NCI-H128 (cell line): ENCODE results near the gene ETV6.

Experiments
- DNase-seq: peaks from one replicate; lab custom pipeline; 2025; ENCODE audit not compliant: unreplicated experiment; lab: John Stamatoyannopoulos, UW

Gene ETV6

DNA sequence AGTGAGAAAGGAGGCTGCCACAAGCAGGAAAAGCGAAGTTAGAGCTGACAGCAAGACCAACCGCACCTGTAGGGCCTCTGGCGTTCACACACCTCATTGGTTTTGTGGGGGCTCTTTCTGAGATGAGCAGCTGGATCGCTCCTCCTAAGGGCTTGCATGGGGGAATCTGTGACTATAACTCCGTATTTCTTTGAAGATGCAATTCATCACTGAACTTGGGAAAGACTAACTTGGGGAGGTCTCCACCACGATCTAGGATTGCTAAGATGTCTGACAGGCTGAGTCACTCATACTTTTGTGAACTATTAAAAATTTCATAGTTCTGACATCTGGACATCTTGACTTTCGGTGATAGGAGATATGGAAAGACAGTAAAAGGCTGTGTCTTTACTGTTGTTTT lies 173.6 kb downstream of the ETV6 start:
- no peak for DNase-seq

DNA sequence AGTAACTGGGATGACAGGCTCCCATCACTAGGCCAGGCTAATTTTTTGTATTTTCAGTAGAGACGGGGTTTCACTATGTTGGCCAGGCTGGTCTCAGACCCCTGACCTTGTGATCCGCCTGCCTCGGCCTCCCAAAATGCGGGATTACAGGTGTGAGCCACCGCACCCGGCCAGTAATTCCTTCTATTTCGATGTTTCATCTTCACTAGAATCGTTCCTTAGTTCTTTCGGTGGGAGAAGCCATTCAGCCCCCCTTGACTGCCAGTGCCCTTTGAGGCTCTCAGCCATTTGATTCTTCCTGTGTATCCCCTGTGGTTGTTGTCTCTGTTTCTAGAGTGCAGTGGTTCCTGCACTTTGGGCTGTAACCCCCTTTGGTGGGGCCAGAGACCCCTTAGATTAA lies 174.1 kb downstream of the ETV6 start:
- DNase-seq = no peak

DNA sequence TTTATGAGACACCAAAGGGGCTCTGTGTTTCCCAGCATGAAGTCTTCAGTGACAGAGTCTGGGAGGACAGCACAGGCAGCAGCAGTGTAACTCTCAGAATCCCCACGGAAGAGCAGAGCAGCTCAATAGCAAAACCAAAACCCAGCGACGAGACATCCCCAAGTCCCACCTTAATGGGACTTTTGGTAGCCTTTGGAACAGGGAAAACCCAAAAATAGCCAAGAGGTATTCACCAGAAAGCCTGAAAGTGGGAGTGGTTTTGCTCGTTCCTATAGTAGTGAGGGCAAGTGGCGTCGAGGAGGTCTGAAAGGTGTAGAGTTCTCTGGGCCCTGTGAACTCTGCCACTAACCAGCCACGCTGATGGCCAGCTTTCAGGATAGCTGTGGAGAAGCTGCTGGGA lies 174.6 kb downstream of the ETV6 start:
- no peak for DNase-seq

DNA sequence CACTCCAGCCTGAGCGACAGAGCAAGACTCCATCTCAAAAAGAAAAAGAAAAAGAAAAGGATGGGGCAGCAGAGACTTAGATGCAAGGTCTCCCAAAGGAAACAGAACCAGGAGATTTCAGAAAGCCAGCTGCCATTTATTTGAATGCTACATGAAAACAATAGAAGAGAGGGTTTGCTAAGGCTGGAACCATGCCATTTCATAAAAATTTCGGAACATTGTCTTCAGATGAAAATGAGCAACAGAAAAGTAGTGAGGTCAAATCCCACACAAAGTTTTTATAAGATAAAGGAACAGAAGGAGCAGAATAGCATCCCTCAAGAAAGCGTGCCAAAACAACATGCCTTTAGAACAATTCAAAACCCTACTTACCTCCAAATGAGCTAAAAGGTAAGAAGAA lies 175.3 kb downstream of the ETV6 start:
- DNase-seq = no peak

DNA sequence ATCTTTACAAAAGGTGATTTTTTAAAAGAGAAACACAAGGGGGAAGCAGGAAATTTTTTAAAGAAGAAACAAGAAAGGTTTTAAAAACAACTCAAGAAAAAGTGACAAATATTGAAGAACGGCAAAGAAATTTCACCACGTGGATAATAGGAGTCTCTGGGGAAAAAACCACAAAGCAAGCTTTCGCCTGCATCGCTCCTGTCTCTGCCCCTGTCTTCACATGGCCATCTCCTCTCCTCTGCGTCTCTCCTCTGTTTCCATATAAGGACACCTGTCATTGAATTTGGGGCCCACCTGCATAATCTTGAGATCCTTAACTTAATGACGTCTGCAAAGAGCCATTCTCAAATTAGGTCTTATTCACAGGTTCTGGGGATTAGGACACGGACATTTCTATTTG lies 175.8 kb downstream of the ETV6 start:
- DNase-seq = no peak

DNA sequence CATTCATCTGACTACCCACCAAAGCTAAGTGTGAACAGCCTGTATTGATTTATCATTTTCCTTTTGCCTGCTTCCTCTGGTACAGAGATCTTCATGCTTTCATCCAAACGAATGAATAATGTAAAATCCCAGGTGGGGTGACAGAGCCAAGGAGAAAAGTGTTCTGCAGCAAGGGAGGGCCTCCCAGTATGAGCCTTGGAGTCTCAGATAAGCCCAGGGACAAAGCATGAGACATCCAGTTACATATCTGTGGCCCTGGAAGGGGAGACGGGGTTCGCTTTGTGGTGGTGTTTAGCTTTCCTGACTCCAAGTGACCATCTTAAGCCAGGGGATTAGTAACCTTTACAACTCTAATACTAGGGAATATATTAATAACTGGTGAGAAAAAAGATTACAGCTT lies 177.1 kb downstream of the ETV6 start:
- DNase-seq = no peak

DNA sequence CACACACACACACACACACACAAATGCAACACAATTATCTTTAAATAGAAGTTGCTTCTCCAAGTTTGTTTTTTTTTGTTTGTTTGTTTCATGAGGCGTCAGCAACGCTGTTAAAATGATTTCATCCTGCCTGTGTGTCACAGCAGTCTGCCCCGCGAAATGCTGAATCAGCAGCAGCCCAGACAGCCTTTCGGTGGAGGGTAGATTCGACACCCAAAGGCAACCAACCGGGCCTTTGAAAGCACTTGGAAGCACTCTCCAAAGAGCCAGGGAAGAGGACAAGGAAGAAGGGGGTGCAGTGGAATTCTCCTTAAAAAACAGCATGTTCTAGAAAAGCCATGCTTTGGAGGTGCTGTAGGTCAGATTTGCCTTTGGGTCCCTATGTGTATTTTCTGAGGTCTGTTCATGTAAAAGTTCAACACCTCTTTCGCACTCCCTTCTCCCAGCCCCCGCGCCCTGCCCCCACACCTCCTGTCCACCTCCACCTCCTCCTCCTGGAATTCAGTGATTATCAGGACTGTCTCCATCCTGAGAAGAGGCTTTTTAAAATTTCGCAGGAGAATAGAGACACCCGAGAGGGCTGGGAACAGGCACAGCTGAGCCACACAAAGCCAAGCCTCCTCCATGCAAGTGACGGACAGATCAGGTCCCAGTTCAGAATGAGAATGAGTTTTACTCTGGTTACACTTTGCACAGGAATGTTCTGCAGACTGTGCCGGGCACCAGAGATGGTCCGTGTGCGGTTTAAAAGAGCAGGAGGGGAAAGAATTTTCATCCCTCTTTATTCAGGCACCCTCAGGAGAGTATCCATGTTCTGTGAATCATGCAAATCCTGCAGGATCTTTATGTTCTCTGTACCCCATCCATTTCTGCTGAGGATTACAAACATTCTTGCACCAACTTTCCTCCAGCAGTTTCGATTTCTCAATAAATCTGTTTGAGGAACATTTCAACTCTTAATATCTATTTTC lies 177.9 kb downstream of the ETV6 start:
- DNase-seq = no peak

DNA sequence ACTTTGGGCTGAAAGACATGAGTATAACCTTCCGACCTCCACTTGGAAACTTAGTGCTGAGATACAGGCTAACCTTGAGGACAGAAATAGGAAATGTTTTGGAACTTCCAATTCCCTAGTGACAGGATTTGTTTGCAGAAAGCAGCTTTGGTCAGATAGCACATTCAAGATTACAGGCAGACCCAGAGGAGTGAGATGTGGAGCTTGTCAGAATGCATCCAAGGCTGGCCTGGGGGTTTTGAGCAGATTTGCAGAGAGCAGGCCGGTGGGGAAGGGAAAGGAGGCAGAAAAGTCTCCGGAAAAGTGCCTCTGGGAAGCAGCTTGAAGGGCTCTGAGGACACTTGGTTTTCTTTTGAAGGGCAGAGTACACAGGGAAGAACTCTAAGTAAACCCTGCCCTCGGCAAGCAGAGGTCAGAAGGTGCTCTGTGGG lies 180.3 kb downstream of the ETV6 start:
- DNase-seq = no peak

DNA sequence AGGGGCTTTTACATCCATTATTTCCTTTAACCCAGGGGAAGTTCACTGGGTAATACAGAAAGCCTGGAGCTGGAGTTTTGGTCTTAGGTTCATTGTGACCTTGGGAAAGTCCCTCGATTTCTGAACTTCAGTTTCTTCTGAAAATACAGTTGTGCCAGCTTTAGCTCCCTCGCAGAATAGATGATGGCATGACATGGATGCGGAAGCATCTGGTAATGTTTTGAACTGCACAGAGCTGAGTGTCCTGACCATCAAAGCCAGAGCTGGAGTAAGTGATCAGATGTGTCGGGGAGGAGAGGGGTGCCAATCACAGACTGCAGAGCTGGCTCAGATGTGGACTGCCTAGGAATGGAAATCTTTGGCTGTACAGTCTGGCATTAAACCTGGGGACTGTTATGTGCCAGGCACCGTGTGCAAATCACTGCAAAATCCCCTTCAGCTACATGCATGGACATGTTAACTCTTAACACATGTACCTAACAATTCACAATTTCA lies 180.9 kb downstream of the ETV6 start:
- DNase-seq = no peak

DNA sequence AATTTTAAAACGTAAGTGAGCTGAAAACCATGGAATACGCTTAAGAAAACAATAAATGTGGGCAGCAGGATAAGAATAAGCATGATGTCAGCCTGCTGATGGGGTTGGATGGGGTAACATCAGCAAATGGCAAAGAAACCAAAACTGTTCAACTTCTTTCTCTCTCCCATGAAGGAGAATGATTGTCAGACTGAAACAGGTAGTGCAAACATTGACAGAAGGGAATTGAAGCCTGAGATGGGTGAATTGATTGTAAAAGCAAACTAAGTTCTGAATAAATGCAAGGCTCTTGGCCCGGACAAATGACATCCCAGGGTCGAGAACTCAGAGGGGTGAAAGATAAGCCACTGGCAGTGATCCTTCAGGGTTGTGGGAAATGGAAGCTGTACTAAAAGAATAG lies 182.6 kb downstream of the ETV6 start:
- DNase-seq = no peak

DNA sequence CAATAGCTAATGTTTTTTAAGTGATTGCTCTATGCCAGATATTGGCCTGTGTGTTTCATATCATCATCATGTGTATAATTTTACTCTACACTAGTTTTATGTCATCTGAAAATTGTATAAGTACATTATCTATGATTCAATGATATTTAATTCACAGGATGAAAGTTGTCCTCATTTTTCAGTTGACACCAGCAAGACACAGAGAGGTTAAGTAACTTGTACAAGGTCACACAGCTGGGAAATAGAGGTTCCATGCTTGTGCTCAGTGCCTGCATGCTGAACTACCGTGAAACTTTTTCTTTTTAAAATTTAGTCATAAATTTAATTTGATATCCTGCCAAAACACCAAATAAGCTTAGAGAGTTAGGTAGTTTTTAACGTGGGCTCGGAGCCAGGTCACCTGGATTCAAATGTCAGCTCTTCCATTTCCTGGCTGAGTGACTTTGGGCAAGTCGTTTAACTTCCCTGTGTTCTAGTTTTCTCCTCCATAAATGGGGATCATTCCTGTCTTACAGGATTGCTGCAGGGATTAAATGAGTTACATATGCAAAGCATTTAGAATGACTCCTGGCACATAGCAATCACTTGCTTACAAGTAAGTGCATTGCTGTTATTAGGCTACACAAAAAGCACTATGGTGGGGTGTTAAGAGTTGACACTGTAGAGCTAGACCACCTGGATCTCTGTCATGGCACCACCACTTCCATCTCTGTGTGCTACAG lies 183.9 kb downstream of the ETV6 start:
- DNase-seq = no peak

DNA sequence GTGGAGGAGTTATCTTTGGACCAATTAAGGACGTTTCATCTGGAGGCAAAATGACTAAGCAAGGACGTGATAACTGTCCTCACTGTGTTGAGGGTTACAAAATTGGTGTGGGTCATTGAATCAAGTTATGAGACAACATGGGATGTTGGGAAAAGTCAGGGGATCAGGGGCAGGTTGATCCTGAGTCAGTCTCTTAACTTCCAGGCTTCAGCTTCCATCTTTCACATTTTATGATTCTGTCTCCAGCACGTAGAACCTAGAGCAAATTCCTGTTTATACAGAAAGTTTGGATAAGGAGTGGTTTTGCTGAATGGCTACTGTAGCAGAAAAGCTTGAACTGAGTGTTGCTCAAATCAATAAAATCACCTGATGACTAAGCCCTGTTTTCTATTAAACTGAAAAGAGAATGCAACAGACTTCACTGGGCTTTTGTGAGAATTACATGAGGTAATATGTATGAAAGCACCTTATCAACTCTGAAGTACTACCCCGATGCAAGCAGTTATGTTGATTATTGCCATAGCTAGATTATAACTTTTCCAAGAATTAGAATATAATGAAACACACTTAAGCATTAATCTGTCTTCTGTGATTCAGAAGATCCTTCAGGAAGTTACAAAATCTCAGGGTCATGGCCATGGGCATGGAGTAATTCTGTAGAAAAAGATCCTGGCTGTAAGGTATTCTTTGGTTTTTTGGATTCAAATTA lies 184.8 kb downstream of the ETV6 start:
- DNase-seq = no peak

DNA sequence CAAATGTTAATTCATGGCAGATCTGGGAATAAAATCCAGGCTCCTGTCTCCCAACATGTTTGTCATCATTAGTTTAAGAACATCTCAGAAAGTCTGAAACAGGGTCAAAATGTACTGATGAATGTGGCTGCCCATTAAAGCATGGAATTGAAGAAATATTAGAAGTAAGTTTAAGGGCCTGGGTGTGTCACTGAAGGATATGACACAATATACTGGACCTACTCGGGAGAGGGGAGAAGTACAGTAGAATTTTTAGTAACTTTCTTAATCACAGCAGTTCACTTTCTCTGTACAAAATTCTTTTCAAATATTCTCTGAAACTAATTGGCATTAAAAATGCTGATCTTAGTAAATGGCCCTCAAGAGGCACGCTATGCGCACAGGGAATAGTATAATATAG lies 185.5 kb downstream of the ETV6 start:
- DNase-seq = no peak

DNA sequence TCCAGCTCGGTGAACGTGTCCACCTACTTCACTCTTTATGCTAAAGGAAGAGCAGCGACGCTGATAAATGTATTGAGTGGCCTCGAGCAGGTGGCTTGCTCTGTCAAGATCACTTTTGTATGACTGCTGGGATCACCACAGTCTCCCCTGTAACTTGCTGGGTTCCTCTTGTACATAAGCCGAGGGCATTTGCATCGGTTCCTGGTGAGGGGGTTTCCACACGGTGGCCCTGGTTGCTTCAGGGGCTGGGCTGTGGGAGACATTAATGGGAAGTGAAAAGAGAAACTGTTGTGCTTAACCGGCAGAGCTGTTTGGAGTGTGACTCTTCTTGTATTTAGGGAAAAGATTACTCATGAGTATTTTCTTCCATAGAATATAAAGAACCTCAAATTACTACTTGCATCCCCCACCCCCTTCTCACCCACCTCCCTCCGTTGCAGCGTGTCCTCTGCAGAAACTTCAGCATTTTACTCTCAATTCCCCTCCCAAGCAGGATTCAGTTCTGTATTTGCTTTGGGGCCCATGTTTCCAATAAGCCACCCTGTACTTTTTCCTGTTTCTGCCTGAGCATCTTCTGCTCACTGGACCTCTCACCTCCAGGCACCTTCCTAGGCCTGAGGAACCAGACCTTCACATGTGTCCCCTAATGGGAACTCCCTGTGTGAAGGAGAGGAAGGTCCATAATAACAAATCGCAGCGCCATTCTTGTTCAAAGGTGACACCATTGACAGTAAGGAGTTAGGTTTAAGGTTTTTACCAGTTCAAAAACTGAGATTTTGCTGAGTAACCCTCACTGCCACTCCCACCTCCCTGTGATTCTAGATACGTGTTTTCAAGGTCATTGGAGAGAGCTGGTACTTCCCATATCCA lies 187.0 kb downstream of the ETV6 start:
- no peak for DNase-seq

DNA sequence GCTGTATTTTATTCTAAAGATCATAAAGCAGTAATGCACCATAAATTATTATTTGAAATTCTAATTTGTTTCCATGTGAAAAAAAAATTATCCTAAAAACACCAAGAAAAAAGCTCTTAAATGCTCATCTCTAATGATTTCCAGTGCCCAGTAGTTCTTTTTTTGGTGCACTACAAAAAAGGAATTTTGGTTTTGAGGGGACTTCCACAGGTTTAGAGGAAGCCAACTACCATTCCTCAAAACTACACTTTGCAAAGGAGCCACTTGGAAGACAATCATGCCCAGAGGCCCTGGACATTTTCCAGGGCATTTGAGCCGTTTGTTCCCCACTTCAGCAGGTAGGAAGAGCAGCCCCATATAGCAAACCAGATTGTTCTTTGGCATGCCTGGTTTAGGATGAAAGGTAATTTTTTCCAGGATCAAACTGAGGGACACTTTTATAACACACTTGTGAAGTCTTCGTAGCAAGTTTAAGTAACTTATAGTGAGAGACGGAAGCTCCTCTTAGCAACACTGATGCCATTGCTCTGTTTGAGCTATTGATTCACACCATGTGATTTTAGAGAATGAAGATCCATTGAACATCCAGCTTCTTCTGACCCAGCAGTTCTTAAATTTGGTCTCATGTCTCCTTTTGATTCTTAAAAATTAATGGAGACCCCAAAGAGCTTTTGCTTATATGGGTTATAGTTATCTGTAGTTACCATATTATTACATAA lies 187.9 kb downstream of the ETV6 start:
- no peak for DNase-seq

DNA sequence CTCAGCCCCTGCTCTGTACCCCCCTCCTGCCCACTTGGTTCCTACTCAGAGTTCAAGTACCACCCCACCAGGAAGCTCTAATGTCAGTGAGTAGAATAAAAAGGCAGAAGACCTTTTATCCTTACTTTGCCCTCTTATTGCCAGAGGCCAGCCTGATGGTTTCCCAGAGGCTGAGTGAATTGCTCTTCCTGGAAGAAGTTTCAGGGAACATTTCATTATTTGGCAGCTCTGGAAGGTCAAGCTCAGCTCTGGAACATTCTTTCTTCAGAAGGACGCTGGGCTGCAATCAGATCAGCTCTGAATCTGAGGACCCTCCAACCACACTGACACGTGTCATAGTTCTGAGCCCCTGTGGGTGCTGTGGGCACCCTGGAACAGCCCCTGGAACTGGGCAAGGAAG lies 188.9 kb downstream of the ETV6 start:
- no peak for DNase-seq

DNA sequence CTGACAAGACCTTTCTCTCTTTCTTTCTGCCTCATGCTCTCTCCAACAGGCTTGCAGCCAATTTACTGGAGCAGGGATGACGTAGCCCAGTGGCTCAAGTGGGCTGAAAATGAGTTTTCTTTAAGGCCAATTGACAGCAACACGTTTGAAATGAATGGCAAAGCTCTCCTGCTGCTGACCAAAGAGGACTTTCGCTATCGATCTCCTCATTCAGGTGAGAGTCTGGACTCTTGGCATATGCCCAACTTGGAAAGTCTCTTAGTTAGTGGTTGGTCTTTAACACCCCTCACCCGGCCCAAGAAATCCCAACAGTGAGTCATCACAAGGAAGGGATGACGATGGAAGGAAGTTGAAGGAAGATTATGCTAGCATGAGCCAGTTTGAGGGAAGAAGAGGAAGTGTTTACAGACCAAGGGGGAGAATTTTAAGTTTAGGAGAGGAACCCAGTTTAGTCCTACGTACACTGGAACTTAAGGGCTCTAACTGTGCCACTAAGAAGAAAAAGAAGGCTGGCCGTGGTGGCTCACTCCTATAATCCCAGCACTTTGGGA lies 189.7 kb downstream of the ETV6 start:
- DNase-seq = peak; percentile 66

DNA sequence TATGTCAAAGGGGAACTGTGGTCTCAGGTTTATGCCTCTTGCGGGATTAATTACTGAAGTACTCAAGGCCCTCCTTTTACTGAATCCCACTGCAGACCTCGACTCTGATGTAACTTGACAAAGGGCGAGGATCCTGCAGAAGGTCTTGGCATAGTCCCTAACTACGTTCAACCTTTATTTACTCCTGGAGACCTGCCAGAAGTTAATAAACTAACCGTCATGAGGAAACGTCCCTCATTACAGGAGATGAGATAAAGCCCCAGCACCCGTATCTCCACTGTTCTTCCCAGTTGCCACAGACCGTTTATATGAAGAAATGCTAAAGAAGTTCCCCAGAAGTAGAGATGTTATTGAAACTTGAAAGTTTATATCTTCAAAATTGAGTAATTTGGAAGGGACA lies 190.9 kb downstream of the ETV6 start:
- DNase-seq = no peak

DNA sequence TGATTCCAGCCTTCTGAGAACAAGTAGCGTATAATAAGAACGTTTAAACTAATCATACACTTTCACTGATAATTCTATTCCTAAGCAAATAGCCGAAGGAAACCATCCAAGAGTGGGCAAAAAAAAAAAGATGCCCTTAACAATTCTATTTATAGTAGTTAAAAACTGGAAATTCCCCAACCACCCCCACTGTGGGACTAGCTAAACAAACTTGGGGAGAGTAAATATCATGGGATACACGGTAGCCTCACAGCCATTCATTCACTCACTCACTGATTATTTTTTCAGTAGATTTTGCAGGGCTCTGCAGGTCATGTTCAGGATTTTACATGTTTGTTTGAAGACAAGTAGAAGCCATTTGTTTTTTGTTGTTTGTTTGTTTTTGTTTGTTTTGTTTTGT lies 197.0 kb downstream of the ETV6 start:
- no peak for DNase-seq

DNA sequence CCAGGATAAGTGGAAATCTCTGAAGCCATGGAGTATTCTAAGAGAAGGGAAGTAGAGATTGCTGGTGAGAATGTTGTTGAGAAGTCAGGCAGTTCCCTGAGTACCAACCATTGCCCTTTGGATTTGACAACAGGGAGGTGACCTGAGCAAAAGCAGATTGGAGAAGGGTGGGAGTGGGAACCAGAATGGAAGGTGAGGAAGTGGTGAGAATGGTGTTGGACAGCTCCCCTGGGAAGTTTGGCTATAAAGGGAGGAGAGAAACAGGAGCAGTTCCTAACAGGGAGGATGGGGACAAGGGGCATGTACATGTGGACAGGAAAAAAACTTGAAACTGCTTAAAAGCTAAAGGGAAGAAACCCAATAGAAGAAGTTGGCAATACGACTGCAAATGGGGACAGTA lies 198.1 kb downstream of the ETV6 start:
- no peak for DNase-seq
